ENCODE results near the gene PSORS1C1. TPM values are rescaled to one million over a fixed set of nuclear protein-coding genes. Genes with fewer than 3 reads are reported as not detected.

The PSORS1C1 gene
- total RNA-seq, 2 experiments from 2014 or later, result not detected

- Mint-ChIP-seq H3K4me3 (no peak overlapping the region), H3K4me1 (ENCODE audit: low read depth) (peaks cover 57% of the 10 kb centered on the region), H3K36me3 (ENCODE audit: low read depth) (no peaks in the 10 kb centered on the region), H3K27ac (no peak overlapping the region), H3K9me3 (no peaks in the 10 kb centered on the region), H3K27me3 (no peaks in the 10 kb centered on the region)
- no peaks in the 10 kb centered on the region for H3K27me3 ChIP-seq (ENCODE audit: control insufficient read depth in 1 of 2, insufficient read depth in 2 of 2, low read length in 2 of 2)
- ChIA-PET POLR2A (no interaction called here), CTCF (interaction anchor here (2.3 kb wide), 2 partner anchors 12 to 361 kb away, joined by 8 to 10 read pairs; no protein-coding TSS in a partner anchor)
- no peak overlapping the region for H3K4me3 ChIP-seq (ENCODE audit: low read length)
- no peak for TF ChIP-seq CTCF (IDR thresholded peaks at IDR 0.05)
- DNase-seq, result no peak
- H3K9me3 ChIP-seq (ENCODE audit: control insufficient read depth in 1 of 2, insufficient read depth in 1 of 2, low read length in 2 of 2), result no peaks in the 10 kb centered on the region
- H3K4me1 ChIP-seq (ENCODE audit: insufficient read depth, low read length), result peaks cover 44% of the 10 kb centered on the region
- no peaks in the 10 kb centered on the region for H3K36me3 ChIP-seq (ENCODE audit: insufficient read depth, low read length)
- ATAC-seq (ENCODE audit: poor library complexity), result no peak
- no peak overlapping the region for H3K27ac ChIP-seq (ENCODE audit: low read depth in 1 of 2, low read length in 2 of 2)
- intact Hi-C loops (cut with DNase I, micrococcal nuclease), result no loop called here
Measured at GRCh38 chr6:31091680-31092079, 22.9 kb upstream of the PSORS1C1 start.

- H3K27me3 ChIP-seq (ENCODE audit: control insufficient read depth in 1 of 2, insufficient read depth in 2 of 2, low read length in 2 of 2), result no peaks in the 10 kb centered on the region
- no peaks in the 10 kb centered on the region for H3K9me3 Mint-ChIP-seq
- no peak overlapping the region for H3K4me3 Mint-ChIP-seq
- no peaks in the 10 kb centered on the region for H3K36me3 Mint-ChIP-seq (ENCODE audit: low read depth)
- no peaks in the 10 kb centered on the region for H3K36me3 ChIP-seq (ENCODE audit: insufficient read depth, low read length)
- no peak overlapping the region for H3K4me3 ChIP-seq (ENCODE audit: low read length)
- CTCF ChIA-PET, result interaction anchor here (2.3 kb wide), 2 partner anchors 12 to 361 kb away, joined by 8 to 12 read pairs; no protein-coding TSS in a partner anchor
- DNase-seq (no peak), ATAC-seq (ENCODE audit: poor library complexity) (no peak)
- H3K27ac Mint-ChIP-seq, result no peak overlapping the region
- intact Hi-C loops (cut with DNase I, micrococcal nuclease), result no loop called here
- no peaks in the 10 kb centered on the region for H3K27me3 Mint-ChIP-seq
- peaks cover 50% of the 10 kb centered on the region for H3K4me1 ChIP-seq (ENCODE audit: insufficient read depth, low read length)
- H3K9me3 ChIP-seq (ENCODE audit: control insufficient read depth in 1 of 2, insufficient read depth in 1 of 2, low read length in 2 of 2), result no peaks in the 10 kb centered on the region
- no peak overlapping the region for H3K27ac ChIP-seq (ENCODE audit: low read depth in 1 of 2, low read length in 2 of 2)
- TF ChIP-seq CTCF (IDR thresholded peaks at IDR 0.05), result no peak
- peaks cover 62% of the 10 kb centered on the region for H3K4me1 Mint-ChIP-seq (ENCODE audit: low read depth)
- POLR2A ChIA-PET, result no interaction called here
Measured at GRCh38 chr6:31092238-31092637, 22.4 kb upstream of the PSORS1C1 start.

- Mint-ChIP-seq H3K4me3 (no peak overlapping the region), H3K27ac (no peak overlapping the region), H3K4me1 (ENCODE audit: low read depth) (peaks cover 62% of the 10 kb centered on the region), H3K27me3 (no peaks in the 10 kb centered on the region), H3K9me3 (no peaks in the 10 kb centered on the region), H3K36me3 (ENCODE audit: low read depth) (no peaks in the 10 kb centered on the region)
- intact Hi-C loops (cut with DNase I, micrococcal nuclease), result no loop called here
- POLR2A ChIA-PET, result interaction anchor here (0.6 to 1.5 kb wide), 4 partner anchors 22 to 362 kb away, joined by 3 to 5 read pairs (median 3); partner anchors contain the start of gene PSORS1C1
- no peak overlapping the region for H3K27ac ChIP-seq (ENCODE audit: low read depth in 1 of 2, low read length in 2 of 2)
- H3K36me3 ChIP-seq (ENCODE audit: insufficient read depth, low read length), result no peaks in the 10 kb centered on the region
- DNase-seq (no peak), ATAC-seq (ENCODE audit: poor library complexity) (no peak)
- no peak for TF ChIP-seq CTCF (IDR thresholded peaks at IDR 0.05)
- CTCF ChIA-PET, result interaction anchor here (1.2 to 2.3 kb wide), 3 partner anchors 13 to 362 kb away, joined by 3 to 12 read pairs (median 8); no protein-coding TSS in a partner anchor
- no peak overlapping the region for H3K4me3 ChIP-seq (ENCODE audit: low read length)
- H3K9me3 ChIP-seq (ENCODE audit: control insufficient read depth in 1 of 2, insufficient read depth in 1 of 2, low read length in 2 of 2), result no peaks in the 10 kb centered on the region
- H3K27me3 ChIP-seq (ENCODE audit: control insufficient read depth in 1 of 2, insufficient read depth in 2 of 2, low read length in 2 of 2), result no peaks in the 10 kb centered on the region
- peaks cover 52% of the 10 kb centered on the region for H3K4me1 ChIP-seq (ENCODE audit: insufficient read depth, low read length)
Measured at GRCh38 chr6:31092769-31093505, 21.7 kb upstream of the PSORS1C1 start.
